Measurements from ENCODE around the gene PLEKHA5.

GRCh38 chr12:19189522-19189921, 60.0 kb downstream of the PLEKHA5 start:
- TF ChIP-seq POLR2AphosphoS5 (IDR thresholded peaks at IDR 0.05) (no peak), CTCF (IDR thresholded peaks at IDR 0.05) (no peak), POLR2A (IDR thresholded peaks at IDR 0.05) (no peak)
